CD4-positive, alpha-beta T cell treated with Interferon gamma for 1 hour (primary cell): ENCODE results near the gene MGA.
"Not testable (repeated sequence)": the region's sequence is repeated elsewhere in the genome, so short reads cannot be mapped to it uniquely, and the experiment has no call there.

Source experiments
- DNase-seq: peaks from one replicate; pipeline ENCODE4 v3.0.0-alpha.2; 2020

MGA gene

GRCh38 chr15:41727143-41727542 is 66.9 kb downstream of the MGA start:
- no peak for DNase-seq

- not testable (repeated sequence) for DNase-seq
Observed at GRCh38 chr15:41728061-41728460, 67.9 kb downstream of the MGA start.

- no peak for DNase-seq
Observed at GRCh38 chr15:41730543-41730942, 70.3 kb downstream of the MGA start.

- no peak for DNase-seq
Observed at GRCh38 chr15:41732483-41732882, 72.3 kb downstream of the MGA start.

GRCh38 chr15:41734079-41734478 is 73.9 kb downstream of the MGA start:
- no peak for DNase-seq

- DNase-seq: no peak
Observed at GRCh38 chr15:41735046-41735445, 74.8 kb downstream of the MGA start.

GRCh38 chr15:41735492-41735891 is 75.3 kb downstream of the MGA start:
- DNase-seq: not testable (repeated sequence)

GRCh38 chr15:41746802-41747201 is 86.6 kb downstream of the MGA start:
- DNase-seq: no peak

GRCh38 chr15:41756198-41756597 is 96.0 kb downstream of the MGA start:
- no peak for DNase-seq

- peak; percentile 60 for DNase-seq
Observed at GRCh38 chr15:41772720-41773331, 112.6 kb downstream of the MGA start.

GRCh38 chr15:41773332-41773728 is 113.1 kb downstream of the MGA start:
- DNase-seq: no peak

GRCh38 chr15:41773729-41774061 is 113.5 kb downstream of the MGA start:
- no peak for DNase-seq

GRCh38 chr15:41774062-41774881 is 114.1 kb downstream of the MGA start, which contains the start of gene MAPKBP1:
Gene MAPKBP1 (plus strand): TSS chr15:41774484. CDS start chr15:41775276, 792 bp downstream.
- peak; percentile 98 for DNase-seq

- no peak for DNase-seq
Observed at GRCh38 chr15:41774882-41775417, 114.7 kb downstream of the MGA start.

- DNase-seq: no peak
Observed at GRCh38 chr15:41775651-41776050, 115.4 kb downstream of the MGA start.

- DNase-seq: no peak
Observed at GRCh38 chr15:41777421-41777973, 117.3 kb downstream of the MGA start.

- no peak for DNase-seq
Observed at GRCh38 chr15:41778521-41778920, 118.3 kb downstream of the MGA start.

- DNase-seq: no peak
Observed at GRCh38 chr15:41779662-41780157, 119.5 kb downstream of the MGA start.

- DNase-seq: no peak
Observed at GRCh38 chr15:41780266-41780665, 120.1 kb downstream of the MGA start.

- no peak for DNase-seq
Observed at GRCh38 chr15:41780727-41781126, 120.5 kb downstream of the MGA start.

GRCh38 chr15:41782371-41783282 is 122.4 kb downstream of the MGA start:
- DNase-seq: no peak

GRCh38 chr15:41783296-41783695 is 123.1 kb downstream of the MGA start:
- DNase-seq: no peak

- DNase-seq: no peak
Observed at GRCh38 chr15:41788262-41788661, 128.1 kb downstream of the MGA start.
